ENCODE measurements around the gene MIER1.
"Not testable (repeated sequence)": the region's sequence is repeated elsewhere in the genome, so short reads cannot be mapped to it uniquely, and the experiment has no call there.

Gene MIER1

DNA sequence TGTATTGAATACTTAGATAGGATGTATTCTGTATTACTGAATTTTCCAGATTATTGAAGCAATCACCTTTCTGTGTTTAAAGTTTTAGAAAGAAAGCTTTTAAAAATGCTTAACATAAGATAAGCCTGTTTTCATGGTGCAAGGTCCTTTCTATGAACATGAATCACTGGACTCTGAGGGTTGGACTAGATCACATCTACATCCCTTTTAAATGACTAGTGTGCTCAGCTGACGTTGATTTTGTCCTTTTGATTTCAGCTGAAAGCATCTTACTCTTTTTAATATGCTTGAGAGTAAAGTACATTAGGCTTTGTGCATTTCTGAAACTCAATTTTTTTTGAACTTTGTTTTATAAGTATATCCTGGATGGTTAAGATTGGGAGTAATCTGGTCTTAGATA lies 16.2 kb downstream of the MIER1 start:
- no peak for DNase-seq

DNA sequence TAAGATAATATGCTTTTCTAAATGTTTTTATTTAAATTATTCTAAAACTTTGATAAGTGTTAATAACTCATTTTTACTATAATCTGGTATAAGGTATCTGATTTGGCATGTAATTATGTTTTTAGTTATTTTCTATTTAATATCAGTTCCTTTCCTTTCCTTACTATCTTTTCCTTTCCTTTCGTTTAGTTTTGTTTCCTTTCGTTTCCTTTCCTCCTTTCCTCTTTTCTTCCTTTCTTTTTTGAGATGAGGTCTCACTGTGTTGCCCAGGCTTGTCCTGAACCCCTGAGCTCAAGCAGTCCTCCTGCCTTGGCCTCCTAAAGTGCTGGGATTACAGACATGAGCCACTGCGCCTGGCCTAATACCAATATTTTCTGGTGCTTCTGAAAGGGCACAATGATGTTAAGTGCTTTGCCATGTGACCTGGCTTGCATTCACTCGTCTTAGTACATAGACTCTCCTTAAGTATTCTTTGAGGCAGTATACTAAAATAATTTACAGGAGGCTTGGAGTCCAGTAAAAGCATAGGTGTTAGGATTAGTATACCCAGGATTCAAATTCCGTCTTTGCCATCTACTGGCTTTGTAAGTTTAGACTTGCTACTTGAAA lies 18.7 kb downstream of the MIER1 start:
- DNase-seq: no peak

DNA sequence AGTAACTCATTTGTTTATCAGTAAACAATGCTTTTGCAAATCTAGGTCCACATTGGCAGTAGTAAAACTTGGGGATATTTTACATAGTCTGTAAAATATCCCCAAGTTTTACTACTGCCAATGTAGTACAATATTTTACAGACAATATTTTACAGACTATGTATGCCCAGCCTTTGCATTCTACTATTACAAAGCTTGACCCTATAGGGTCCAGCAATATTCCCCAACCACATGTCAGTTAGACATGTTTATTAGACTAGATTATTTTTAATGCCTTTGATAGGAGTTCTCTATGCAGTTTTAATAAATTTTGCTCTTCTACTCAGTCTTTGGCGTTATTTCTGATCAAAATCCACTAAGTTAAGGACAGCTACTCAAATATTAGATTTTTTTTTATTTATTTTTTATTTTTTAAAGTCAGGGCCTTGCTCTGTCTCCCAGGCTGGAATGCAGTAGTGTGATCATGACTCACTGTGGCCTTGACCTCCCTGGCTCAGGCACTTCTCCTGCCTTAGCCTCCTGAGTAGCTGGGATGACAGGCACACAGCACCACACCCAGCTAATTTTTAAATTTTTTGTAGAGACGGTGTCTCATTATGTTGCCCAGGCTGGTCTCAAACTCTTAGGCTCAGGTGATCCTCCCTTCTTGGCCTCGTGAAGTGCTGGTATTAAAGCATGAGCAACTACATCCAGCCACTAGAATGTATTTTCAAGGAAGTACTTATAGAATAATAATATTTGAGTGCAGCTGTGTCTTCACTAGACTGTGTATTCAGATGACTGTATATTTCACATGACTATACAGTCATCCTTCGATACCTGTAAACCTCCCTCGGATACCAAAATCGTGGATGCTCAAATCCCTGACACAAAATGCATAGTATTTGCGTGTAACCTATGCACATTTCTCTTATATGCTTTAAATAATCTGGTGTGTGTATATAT lies 19.8 kb downstream of the MIER1 start:
- DNase-seq: peak; percentile 64

DNA sequence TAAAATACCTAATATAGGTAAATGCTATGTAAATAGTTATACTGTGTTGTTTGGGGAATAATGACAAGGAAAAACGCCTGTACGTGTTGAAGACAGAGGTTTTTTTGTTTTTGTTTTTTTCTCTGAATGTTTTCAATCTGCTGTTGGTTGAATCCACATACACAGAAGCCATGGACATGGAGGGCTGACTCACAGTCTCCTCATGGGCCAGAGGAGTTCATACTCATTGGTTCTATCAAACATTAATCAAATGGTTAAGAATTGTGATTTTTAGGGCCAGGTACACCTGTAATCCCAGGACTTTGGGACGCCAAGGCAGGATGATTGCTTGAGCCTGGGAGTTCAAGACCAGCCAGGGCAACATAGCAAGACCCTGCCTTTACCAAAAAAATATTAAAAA lies 20.5 kb downstream of the MIER1 start:
- no peak for DNase-seq

DNA sequence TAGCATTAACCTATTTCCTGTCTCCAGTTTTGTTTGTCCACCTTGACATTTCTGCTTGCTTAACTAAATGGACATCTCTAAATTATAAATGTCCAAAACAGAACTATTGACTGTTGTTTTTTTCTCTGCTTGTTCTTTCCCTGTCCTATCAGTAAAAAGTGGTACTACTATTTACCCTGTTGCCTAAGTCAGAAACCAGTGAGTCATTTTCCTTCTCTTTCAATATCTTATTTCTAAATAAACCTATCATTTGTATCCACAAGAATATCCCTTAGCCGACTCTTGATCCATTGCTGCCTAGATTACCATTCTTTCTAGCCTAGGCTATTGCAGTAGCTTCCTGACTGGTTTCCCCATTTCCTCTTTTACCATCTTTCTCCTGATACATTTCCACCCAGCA lies 22.5 kb downstream of the MIER1 start:
- DNase-seq: no peak

DNA sequence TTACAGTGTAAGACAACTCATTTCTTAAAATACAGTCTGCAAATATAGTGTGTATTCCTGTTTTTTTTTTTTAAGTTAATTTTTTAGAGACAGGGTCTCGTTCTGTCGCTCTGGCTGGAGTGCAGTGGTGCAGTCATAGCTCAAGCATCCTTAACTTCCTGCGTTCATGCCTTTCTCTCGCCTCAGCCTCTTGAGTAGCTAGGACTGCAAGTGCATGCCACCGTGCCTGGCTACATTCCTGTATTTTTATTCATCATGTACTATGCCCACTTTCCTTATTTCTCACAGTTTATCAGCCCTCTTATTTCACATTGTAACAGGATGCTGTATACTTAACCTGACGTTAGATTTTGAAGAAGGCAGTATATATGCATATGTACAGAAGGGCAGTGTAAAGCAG lies 26.7 kb downstream of the MIER1 start:
- peak; percentile 72 for DNase-seq

DNA sequence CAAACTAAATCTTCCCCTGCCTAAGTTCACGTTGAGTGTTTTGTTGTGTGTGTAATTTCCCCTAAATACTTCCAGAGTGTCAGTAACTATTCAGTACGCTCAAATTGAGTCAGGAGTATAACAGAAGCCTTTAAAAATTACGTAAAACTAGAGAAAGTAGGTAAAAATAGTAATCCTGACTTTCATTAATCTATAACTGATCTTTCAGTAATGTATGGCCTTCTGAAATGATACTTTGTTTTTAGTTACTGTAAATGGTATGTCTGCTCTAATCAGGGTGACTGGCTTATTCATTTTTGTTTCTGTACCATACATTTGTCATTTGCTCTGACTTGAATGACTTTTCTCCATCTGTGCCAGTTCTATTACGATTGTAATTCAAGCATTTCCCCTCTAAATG lies 29.4 kb downstream of the MIER1 start:
- no peak for DNase-seq

DNA sequence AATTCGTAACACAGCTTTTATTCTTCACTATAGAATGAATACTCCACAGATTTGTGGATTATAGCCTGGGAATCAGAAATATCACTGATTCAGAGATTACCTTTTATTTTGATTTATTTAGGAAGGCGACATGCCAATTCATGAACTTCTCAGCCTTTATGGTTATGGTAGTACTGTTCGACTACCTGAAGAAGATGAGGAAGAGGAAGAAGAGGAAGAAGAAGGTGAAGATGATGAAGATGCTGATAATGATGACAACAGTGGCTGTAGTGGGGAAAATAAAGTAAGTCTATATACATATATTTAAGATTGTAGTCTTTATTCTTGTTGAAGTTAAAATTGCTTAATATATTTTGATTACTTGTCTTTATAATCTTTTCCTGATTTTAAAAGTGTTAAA lies 33.1 kb downstream of the MIER1 start:
- no peak for DNase-seq

DNA sequence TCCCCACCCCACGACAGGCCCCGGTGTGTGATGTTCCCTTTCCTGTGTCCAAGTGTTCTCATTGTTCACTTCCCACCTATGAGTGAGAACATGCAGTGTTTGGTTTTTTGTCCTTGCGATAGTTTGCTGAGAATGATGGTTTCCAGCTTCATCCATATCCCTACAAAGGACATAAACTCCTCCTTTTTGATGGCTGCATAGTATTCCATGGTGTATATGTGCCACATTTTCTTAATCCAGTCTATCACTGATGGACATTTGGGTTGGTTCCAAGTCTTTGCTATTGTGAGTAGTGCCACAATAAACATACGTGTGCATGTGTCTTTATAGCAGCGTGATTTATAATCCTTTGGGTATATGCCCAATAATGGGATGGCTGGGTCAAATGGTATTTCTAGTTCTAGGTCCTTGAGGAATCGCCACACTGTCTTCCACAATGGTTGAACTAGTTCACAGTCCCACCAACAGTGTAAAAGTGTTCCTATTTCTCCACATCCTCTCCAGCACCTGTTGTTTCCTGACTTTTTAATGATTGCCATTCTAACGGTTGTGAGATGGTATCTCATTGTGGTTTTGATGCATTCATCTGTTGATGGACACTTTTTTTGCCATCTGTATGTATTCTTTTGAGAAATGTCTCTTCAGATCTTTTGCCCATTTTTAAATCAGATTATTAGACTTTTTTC lies 41.5 kb downstream of the MIER1 start:
- DNase-seq: not testable (repeated sequence)

DNA sequence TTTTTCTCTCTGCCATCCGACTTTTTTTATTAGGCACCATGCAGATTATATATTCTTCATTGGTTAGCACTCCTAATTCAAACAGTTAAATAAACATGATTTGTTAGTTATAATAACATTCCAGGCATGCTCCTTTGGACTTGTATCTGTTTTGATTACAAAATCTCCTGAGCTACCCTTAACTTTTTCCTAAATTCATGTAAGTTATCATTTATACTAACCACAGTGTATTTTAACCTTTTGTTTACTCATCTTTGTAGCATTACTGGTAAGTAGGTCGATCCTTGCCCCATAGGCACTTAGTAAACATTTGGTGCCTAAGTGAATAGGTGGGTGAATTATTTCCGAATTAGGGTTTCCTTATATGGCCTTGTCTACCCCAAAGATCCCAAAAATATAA lies 43.8 kb downstream of the MIER1 start:
- DNase-seq: no peak

DNA sequence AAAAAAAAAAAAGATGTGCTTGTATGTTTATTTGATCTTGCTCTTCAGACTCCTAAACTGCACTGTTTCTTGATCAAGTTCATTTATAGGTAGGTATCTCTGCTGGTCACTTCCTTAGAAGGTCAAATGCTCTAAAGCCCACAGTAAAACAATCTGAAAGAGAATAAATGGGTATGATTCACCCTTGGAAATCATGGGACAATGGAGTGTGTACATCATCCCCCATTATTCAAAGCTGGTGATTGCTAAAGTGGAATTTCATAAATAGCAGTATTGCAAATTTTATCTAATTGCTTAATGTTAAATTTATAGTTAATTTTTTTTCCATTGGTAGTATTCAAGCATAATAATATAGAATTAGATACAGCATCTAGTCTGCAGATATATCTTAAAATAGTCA lies 53.4 kb downstream of the MIER1 start:
- no peak for DNase-seq

DNA sequence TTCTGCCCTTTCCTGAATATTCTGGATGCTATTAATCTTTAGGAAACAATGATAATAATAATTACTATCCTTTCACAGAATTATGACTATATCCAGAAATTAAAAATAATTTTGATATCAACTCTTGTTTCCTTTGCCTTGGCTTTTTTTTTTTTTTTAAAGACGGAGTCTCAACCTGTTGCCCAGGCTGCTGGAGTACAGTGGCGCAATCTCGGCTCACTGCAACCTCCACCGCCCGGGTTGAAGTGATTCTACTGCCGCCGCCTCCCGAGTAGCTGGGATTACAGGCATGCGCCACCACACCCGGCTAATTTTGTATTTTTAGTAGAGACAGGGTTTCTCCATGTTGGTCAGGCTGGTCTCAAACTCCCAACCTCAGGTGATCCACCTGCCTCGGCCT lies 54.8 kb downstream of the MIER1 start:
- DNase-seq: not testable (repeated sequence)

DNA sequence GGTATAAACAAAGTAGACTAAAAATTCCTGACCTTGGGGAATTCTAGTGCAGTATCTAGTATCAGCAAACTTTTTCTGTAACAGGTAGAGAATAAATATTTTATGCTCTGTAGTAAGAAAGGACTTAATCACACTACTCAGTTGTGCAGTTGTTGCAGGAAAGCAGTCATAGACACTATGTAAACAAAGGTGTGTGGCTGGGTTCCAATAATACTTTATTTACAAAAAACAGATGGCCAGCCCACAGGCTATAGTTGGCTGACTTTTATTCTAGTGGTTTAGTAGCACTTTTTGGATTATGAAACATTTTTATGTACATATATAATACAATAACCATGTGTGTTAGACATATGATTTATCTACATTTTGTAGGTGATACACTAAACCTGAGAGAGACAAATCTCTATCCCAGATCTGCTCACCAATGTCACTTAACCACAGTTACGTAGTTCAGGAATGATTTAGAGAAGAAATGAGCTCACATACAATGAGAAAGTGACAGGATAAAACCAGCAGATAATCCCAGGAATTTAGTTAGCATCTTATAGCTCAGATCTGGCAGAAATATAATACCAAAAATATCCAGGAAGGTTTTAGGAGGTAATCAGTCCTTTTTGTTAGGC lies 56.1 kb downstream of the MIER1 start:
- DNase-seq: no peak

DNA sequence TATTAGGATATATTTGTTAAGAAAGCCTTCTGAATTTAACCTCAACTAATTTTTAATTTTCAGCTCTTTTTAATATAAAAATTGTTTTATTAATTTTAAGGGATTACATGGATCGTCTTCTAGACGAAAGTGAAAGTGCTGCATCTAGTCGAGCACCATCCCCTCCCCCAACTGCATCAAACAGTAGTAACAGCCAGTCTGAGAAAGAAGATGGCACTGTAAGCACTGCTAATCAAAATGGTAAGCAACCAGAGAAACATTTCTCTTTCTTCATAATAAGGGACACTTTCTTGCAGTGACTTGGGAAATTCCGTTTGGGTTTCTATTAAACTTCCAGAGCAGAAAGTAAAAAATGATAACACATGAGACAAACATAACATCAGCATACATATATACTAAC lies 56.9 kb downstream of the MIER1 start:
- no peak for DNase-seq

DNA sequence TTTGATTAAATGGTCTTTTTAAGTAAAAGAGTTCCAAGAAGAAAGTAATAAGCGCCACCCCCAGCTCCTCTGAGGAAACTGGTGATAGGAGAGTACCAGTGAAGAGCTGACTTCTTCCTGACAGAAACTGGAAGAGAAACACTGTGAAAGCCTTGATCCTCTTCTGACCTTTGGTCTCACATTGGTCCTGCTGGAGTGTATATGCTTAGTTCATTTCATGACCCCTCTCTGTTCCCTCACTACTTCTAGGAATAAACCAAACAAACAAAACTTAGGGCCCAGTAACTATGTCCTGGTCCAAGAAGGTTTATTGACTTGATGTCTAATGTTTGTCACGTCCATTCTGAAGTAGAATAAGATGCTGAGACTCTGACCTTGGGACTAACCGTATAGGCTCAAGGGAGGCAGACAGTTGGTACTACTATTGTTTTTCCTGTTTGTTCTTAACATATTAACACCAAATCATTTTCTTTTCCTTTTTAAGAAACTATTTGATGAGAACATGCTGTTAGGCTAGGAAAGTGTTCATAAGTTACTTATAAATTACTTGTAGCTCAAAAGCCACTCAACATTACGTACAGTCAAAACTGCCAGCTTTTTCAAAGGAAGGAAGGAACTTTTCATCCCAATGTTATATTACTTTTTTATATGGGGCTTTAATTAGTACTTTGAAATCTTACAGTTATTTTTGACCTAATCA lies 57.9 kb downstream of the MIER1 start:
- no peak for DNase-seq

DNA sequence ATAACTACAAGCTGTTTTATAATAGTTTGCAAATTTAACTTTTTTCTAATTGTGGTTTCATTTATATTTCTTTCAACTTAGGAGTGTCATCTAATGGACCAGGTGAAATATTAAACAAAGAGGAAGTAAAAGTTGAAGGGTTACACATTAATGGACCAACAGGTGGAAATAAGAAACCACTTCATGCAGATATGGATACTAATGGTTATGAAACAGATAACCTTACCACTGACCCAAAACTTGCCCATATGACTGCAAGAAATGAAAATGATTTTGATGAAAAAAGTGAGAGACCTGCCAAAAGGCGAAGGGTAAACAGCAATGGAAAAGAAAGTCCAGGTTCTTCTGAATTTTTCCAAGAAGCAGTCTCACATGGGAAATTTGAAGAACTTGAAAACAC lies 59.7 kb downstream of the MIER1 start:
- DNase-seq: no peak

DNA sequence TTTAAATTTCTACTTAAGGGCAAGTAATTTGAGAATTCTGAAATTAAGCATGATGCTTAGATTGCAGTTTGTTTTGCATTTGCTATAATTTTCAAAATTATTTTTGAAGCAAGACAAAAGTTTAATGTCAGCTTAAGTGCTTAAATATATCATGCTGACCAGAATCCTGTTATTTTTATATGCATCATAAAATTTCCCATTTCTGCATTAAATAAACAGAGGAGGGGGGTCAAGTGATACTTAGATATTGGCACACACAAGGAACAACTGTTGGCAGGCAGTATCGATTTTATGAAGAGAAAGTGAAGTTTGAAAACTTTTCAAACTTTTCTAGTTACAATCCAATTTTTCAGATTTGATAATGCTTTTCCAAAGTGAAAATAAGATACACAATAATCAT lies 61.0 kb downstream of the MIER1 start:
- DNase-seq: no peak

DNA sequence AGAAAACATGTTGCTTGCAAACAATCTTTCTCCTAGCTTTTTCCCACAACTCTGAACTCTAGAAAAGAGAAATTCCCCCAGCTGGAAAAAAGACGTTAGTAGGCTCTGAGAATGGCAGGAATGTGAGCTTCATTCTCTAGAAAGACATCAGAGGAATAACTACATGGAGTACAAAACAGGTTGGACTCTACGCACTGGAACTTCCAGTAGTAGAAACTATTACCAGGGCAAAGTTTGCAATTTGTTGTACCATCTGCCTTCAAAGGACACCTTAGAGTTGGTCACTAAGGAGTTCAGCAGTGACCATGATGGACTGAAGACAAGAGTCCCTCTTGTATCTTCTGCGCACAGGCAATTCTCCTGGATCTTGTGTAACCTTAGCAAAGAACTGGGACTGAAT lies 68.3 kb downstream of the MIER1 start:
- no peak for DNase-seq

DNA sequence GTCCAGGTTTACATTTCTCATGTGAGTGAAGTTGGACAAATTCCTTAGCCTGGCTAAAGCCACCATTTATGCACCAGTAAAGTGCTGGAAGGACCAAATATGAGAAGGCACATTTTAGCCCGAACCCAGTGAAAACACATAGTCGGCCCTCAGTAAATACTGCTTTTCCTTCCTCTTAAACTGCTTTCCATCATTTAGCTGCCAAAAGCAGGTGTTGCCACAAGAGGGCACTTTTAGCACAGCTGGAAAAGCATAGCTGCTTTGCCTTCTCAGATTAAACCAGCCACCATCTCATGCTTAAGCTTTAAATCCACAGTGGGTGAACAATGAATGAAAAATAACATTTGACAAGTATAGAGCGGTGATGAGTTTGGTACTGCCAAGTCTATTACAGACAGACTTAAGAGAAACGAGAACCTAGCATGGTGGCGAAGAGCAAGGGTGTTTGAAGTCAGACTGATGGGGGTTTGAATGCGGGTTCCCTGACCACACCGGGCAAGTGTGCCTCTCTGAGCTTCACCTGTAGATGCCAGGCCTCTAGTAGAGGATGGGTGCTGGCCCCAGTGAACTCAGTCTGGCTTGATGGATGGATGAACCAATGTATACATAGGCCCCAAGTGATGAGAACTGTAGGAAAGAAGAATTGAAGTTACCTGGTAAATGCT lies 71.4 kb downstream of the MIER1 start:
- peak; percentile 68 for DNase-seq

DNA sequence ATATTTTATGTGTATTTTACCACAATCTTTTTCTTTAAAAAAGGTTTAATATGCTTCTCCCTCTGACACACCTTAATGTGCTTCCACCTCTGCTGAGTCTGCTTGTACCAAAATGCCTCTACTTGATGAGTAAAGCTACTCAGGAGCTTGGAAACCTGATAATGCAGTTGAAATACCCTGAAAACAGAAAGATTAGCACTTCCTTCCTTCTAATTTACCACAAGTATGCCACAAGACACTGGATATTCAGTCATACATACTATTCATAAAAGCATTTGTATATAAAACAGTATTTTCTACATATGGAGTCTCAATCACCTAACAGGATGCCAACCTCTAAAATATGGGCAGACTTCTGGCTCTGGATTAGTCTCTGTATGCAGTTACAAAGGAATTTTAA lies 74.2 kb downstream of the MIER1 start:
- no peak for DNase-seq

DNA sequence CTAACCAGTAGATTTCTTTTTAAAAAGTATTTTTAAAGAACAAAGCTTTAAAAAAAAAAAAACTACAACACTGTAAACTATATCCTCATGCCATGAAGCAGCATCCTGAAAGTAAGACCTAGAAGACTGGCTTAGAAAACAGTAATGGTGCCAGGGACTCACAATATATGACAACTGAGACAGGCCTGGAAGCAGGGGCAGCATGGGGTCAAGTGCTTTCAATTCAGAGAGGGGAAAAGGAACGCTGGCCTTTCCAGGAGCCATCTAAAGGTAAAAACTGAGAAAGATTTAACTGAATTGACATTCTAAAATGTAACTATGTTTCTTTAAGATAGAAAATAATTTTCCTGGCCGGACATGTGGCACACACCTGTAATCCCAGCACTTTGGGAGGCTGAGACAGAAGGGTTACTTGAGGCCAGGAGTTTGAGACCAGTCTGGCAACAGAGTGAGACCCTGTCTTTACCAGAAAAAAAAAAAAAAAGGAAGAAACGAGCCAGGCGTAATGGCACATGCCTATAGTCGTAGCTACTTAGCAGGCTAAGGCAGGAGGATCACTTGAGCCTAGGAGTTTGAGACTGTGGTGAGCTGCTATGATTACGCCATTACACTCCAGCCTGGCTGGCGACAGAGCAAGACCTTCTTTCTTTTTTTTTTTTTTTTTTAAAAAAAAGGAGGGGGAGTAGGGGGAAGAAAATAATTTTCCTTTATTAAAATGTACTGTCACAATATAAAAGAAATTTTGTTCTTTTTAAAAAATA lies 75.0 kb downstream of the MIER1 start:
- DNase-seq: no peak
